GM18505 (cell line): ENCODE results near the gene ZNF654.

Experiments used
- ATAC-seq: cut with Tn5 transposase; IDR thresholded peaks from one replicate; pipeline ENCODE4 v1.9.1; 2021; ENCODE audit not compliant: unreplicated experiment
- POLR2A ChIP-seq: IDR thresholded peaks from 4 replicates; pipeline ENCODE4 v1.6.1; 2011; ENCODE audit warnings: borderline replicate concordance; ENCODE audit not compliant: insufficient read depth, insufficient read length; ENCODE audit errors: extremely low read depth

Gene ZNF654

DNA sequence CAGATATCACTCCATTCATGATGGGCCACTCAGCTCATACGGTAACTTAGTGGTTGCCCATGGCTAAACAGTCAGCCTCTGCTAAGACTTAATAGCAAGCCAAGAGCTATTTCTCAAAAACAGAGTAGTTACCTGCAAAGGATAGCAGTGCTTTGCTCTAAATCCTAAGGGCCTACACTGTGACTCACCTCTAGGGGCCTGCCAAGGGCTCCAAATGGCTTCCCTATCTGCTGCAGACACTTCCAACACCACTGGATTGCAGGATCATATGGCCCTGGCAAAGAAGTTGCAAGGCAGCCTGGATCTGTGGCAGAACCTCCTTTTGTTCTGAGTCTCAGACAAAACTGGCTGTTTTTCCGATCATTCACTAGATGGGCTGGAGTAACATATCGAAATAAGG lies 18.1 kb upstream of the ZNF654 start:
- no peak for TF ChIP-seq POLR2A
- ATAC-seq: no peak

- no peak for ATAC-seq
Observed at GRCh38 chr3:88044411-88044810, 14.6 kb upstream of the ZNF654 start.

DNA sequence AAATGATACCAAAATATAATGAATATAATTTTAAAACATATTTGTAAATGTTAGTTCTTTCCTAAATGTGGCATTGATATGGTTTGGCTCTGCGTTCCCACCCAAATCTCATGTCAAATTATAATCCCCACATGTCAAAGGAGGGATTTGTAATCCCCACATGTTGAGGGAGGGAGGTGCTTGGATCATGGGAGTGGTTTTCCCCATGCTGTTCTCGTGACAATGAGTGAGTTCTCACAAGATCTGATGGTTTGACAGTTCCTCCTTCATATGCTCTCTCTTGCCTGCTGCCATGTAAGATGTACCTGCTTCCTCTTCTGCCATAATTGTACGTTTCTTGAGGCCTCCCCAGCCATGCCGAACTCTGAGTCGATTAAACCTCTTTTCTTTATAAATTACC lies 12.3 kb upstream of the ZNF654 start:
- TF ChIP-seq POLR2A: no peak
- no peak for ATAC-seq

More at GRCh38 chr3:88044411-88044810, 14.6 kb upstream of the ZNF654 start:
- TF ChIP-seq POLR2A: no peak

- ATAC-seq: no peak
- TF ChIP-seq POLR2A: no peak
Observed at GRCh38 chr3:88057630-88058305, 1.3 kb upstream of the ZNF654 start.

GRCh38 chr3:88058306-88058580 lies 812 bp upstream of the ZNF654 start:
- no peak for ATAC-seq
- no peak for TF ChIP-seq POLR2A

- no peak for TF ChIP-seq POLR2A
- ATAC-seq: peak; percentile 11
Observed at GRCh38 chr3:88059380-88060170, 520 bp downstream of the ZNF654 start.

DNA sequence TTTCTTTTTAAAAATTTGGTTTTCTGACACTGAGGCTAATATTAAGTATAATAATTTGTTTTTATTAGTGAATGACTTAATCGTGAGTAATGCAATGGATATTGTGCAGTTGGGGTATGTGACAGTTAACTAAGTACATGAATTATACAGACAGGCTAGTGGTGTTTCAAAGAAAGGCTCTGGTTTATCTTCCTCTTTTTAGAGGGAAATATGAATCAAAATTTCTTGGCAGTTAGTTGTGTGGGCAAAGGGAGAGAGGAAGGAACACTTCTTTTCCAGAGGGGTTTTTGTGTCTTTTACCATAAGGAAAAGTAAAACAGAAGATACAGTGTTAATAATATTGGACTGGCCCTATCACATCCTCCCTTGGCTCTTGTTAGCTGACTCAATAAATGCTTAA lies 2.7 kb downstream of the ZNF654 start:
- no peak for TF ChIP-seq POLR2A
- ATAC-seq: no peak

DNA sequence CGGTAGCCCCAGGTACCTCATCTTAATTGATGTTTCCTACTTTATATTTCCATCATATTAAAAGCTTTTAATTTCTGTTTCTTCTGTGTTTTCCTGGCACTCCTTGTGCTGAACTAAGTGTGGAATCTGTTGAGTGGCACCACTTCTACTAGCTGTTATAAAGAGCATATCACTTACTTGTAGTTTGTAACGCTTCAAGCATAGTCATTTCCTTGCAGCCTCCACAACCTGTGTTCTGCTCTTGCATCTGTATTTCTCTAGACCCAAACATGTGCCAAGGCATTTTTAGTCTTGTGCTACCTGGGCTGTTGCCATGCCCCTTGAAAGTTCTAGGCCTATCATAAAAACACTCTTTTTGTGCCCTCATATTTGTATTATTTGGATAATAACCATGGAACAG lies 16.0 kb downstream of the ZNF654 start:
- no peak for ATAC-seq
- no peak for TF ChIP-seq POLR2A

DNA sequence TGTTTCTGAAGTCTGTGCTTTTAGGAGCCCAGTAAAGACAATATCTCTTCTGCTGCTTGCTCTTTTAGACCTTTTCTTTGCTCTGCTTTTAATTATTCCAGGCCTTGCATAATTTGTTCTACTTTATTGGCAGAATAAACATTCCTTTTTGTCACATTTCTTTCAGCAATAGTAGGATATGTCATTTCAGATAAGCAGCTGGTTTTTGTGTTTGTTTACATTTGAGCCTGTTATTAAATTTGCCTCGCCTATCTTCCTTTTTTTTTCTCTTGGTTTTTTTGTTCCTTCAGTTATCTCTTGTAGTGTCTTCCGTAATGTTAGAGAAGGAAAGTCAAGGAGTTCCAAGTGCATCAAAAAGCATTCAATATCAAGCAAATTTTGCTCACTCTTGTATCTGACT lies 16.4 kb downstream of the ZNF654 start:
- no peak for TF ChIP-seq POLR2A
- no peak for ATAC-seq

DNA sequence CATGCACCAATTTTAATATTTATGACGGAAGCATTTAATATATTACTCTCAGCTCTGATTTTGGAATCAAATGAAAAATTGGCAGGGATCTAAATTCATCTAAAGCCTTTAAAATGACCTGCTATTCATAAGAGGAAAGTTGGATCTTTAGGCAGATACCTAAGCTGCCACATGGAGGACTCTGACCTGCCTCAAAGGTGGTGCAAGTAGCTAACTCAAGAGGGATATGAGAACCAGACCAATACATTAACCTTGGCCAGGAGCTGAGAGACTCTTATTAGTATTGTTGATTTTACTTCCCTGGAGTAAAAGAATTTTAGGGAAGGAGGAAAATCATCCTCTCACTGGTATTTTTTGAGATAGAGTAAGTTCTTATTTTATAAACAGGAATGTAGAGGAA lies 17.7 kb downstream of the ZNF654 start:
- no peak for ATAC-seq
- TF ChIP-seq POLR2A: no peak

DNA sequence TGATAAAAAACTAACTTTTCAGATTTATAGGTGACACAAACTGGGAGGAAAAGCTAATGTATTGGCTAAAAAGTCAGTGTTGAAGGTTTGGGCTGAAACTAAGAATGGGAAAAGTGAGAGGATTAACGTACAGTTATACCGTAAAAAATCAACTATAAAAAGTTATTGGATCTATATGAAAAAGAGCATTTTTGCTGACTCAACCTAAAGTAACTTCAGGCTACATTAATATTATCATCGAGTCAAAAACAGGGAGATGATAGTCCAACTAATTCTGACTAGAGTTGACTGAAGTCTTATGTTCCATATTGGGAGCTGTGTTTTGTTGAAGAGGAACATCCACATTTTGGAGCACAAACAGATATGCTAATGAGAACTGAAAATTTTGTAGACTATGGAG lies 19.9 kb downstream of the ZNF654 start:
- no peak for ATAC-seq
- no peak for TF ChIP-seq POLR2A

DNA sequence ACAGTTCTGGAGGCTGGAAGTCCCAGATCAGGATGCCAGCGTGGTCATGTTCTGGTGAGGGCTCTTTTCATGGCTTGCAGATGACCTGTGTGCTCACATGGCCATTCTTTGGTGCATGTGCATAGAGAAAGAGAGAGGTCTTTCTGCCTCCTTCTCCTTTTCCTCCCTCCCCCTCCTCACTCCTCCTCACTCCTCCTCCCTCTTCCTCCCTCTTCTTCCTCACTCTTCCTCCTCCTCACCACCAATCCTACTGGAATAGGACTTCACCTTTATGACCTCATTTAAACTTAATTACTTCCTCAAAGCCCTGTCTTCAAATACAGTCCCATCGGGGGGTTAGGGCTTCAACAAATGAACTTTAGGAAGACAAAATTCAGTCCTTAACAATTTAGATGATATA lies 23.8 kb downstream of the ZNF654 start:
- no peak for ATAC-seq
- no peak for TF ChIP-seq POLR2A

GRCh38 chr3:88084097-88084501 lies 25.0 kb downstream of the ZNF654 start:
- no peak for TF ChIP-seq POLR2A
- ATAC-seq: no peak

DNA sequence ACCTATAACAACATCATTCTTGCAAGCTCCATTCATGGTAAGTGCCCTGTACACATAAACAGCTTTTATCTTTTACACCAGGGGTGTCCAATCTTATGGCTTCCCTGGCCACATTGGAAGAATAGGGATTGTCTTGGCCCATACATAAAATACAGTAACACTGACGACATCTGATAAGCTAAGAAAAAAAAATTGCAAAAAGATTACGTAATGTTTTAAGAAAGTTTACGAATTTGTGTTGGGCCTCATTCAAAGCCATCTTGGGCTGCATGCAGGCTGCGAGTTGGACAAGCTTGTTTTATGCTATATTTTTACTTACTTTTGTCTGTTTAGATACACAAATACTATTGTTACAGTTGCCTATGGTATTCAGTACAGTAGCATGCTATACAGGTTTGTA lies 31.6 kb downstream of the ZNF654 start:
- no peak for ATAC-seq
- TF ChIP-seq POLR2A: no peak

DNA sequence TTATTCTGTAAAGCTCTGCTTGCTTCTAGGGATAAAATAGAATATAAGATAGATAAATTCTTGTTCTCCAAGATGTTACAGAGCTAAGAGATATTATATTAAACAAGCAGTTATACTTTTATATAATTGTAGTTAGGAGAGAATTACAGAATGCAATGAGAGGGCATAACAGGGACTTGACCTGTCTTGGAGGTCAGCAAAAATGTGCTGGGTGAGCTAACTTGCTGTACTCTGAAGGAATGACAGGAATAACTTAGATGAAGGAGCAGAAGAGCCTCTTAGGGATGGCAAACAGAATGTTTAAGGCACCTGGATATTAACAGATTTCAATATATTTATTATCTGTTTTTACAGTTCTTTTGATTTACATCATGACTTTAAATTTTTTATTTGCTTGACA lies 33.2 kb downstream of the ZNF654 start:
- ATAC-seq: no peak
- no peak for TF ChIP-seq POLR2A

DNA sequence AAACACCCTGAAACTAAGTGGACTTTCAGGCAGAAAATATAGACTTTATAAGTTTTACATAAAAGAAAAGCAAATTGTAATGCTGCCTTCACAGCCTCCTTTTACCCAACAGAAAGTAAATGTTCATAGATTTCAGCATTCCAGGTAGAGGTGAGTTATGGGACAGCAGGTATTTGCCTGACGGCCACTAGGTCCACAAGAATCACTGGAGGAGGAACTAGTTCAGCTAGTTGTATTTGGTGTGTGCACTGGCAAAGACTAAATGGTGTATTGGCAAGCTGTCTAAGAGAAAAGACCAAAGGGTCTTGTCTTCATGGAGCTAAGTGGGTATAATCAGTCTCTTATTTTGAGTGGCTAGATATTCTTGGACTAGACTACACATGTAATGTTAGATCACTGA lies 34.2 kb downstream of the ZNF654 start:
- no peak for TF ChIP-seq POLR2A
- no peak for ATAC-seq

DNA sequence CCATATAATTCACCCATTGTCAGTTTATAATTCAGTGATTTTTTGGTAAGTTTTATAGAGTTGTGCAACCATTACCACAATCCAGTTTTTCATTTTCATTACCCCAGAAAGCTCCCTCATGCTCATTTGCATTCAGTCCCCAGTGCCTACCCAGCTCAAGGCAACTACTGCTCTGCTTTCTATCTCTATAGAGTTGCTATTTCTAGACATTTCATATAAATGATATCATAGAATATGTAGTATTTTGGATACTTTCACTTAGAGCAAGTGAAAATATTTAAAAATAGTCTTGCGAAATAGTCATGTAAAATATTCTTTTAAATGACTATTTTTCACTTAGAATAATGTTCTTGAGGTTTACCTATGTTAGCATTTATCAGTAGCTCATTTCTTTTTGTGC lies 42.1 kb downstream of the ZNF654 start:
- peak; percentile 64 for ATAC-seq
- no peak for TF ChIP-seq POLR2A
